HFFc6 (cell line): ENCODE data around the gene VIM. TPM values are rescaled to one million over a fixed set of nuclear protein-coding genes. Genes with fewer than 3 reads are reported as not detected.
A peak's percentile ranks its signal among the peaks of the same experiment; 100 is the strongest.

Source experiments
- DNase-seq: peaks from one replicate; pipeline ENCODE4 v3.0.0-alpha.2; 2018
- H3K27ac Mint-ChIP-seq: 2 replicates; pipeline ENCODE4 v1.8.0; 2020; ENCODE audit warnings: mild to moderate bottlenecking, mixed read lengths
- H3K27me3 Mint-ChIP-seq: 2 replicates; pipeline ENCODE4 v1.8.0; 2021; ENCODE audit warnings: mild to moderate bottlenecking, moderate library complexity, mixed read lengths; ENCODE audit not compliant: insufficient read depth
- H3K36me3 Mint-ChIP-seq: 2 replicates; pipeline ENCODE4 v1.8.0; 2021; ENCODE audit warnings: low read depth, mixed read lengths
- H3K4me1 Mint-ChIP-seq: 2 replicates; pipeline ENCODE4 v1.8.0; 2020; ENCODE audit warnings: low read depth, mixed read lengths
- H3K4me3 Mint-ChIP-seq: 2 replicates; pipeline ENCODE4 v1.8.0; 2020; ENCODE audit warnings: mild to moderate bottlenecking, moderate library complexity, mixed read lengths
- H3K9me3 Mint-ChIP-seq: 2 replicates; pipeline ENCODE4 v1.8.0; 2020; ENCODE audit warnings: mild to moderate bottlenecking, mixed read lengths
- total RNA-seq, 6 experiments: library from RNA; stranded (reverse); fragmentation: NEBNext Ultra II Directional; extraction: Animal tissue kit (Norgen Biotek cat#: 25700); gene quantifications; 2 replicates in 1 of 6; 3 replicates in 5 of 6; pipeline ENCODE4 v1.2.3, GENCODE V29; 2021
- TF ChIP-seq, protein P1 (sequence below): fragments of 200-600 bp; sonication (generic); IDR thresholded peaks from 2 replicates; pipeline ENCODE4 v1.5.0; 2021; ENCODE audit warnings: antibody characterized with exemption, mild to moderate bottlenecking

Gene VIM
- total RNA-seq, 6 experiments from 2014 or later, result 9,623 to 12,540 (median 10,688) TPM

DNA sequence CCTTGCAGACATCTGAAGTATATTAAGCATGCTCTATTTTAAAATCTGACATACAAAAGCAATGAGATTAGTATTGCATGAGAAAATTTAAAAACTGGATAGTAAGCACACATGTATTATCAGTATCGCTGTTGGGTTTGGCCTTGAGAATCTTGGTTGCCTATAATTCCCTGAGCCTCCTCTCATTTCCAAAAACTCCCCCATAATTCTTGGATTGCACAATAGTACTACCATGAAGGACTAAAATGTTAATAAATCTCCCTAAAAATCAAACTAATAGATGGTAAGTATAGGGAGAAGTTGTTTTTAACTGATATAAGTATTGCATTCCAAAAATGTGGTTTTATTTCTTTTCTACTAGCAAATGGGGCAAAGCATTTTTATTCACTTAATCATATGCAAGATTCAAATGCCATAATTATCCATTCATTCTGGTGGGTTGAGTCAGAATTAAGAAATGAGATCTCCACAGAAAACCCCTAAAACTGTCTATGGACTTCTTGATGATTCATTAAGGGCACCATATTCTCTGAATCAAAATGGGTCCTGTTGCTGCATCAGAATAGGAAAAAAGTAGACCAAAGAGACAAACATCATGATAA lies 10.3 kb upstream of the VIM start:
- Mint-ChIP-seq H3K9me3 (no peaks in the 10 kb centered on the region), H3K4me3 (peak overlapping the region; percentile 87), H3K27me3 (peaks cover 4% of the 10 kb centered on the region; the same call in 1 of the 2 replicates), H3K36me3 (peaks cover 11% of the 10 kb centered on the region; the same call in 1 of the 2 replicates), H3K27ac (peak overlapping the region; percentile 100), H3K4me1 (peaks cover 95% of the 10 kb centered on the region)
- DNase-seq, result peak; percentile 95
- TF ChIP-seq, protein P1, sequence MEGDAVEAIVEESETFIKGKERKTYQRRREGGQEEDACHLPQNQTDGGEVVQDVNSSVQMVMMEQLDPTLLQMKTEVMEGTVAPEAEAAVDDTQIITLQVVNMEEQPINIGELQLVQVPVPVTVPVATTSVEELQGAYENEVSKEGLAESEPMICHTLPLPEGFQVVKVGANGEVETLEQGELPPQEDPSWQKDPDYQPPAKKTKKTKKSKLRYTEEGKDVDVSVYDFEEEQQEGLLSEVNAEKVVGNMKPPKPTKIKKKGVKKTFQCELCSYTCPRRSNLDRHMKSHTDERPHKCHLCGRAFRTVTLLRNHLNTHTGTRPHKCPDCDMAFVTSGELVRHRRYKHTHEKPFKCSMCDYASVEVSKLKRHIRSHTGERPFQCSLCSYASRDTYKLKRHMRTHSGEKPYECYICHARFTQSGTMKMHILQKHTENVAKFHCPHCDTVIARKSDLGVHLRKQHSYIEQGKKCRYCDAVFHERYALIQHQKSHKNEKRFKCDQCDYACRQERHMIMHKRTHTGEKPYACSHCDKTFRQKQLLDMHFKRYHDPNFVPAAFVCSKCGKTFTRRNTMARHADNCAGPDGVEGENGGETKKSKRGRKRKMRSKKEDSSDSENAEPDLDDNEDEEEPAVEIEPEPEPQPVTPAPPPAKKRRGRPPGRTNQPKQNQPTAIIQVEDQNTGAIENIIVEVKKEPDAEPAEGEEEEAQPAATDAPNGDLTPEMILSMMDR, result no peak

DNA sequence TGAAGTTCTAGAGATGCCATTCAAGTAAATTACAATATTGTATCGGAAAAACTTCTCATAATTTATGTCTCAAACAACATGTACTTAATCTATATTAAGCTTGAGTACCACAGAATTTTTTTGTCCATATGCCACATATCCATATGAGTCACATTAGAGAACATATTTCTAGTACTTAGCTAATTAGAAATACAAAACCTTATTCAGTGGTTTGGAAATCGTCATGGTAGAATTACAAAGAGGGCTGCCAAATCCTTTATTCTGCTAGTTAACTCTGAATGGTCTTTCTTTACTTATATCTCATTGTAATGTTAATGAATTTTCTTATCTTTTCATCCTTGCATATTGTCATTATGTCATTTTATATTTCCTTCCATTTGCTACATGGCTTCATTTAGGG lies 9.0 kb upstream of the VIM start:
- Mint-ChIP-seq H3K36me3 (peaks cover 16% of the 10 kb centered on the region), H3K27ac (peak overlapping the region; percentile 100), H3K27me3 (peaks cover 4% of the 10 kb centered on the region; the same call in 1 of the 2 replicates), H3K9me3 (no peaks in the 10 kb centered on the region), H3K4me3 (peak overlapping the region; percentile 57), H3K4me1 (peaks cover 87% of the 10 kb centered on the region)
- TF ChIP-seq, protein P1, result no peak
- DNase-seq, result peak; percentile 67

DNA sequence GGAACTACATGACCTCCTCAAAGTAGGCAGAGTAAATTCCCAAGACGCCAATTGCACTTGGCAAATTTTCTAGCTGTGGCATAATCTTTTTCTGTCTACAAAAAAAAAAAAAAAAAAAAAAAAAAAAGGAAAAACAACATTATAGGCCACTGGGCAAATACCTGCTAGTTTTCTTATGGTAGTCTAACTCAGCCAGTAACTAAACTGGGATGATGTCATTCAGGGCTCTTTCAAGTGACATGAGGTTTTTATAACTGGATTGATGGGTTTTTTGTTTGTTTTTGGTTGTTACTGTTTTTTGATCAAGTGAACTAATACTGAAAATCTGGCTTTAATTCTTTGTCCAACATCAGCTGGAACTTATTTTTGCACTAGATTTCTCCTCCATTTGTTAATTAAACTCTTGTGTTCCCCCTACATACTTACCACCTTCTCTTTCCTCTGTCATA lies 7.4 kb upstream of the VIM start:
- Mint-ChIP-seq H3K4me3 (no peak overlapping the region; the same call in 1 of the 2 replicates), H3K4me1 (peaks cover 83% of the 10 kb centered on the region), H3K27me3 (peaks cover 4% of the 10 kb centered on the region; the same call in 1 of the 2 replicates), H3K27ac (peak overlapping the region; percentile 65), H3K9me3 (no peaks in the 10 kb centered on the region), H3K36me3 (peaks cover 24% of the 10 kb centered on the region)
- TF ChIP-seq, protein P1, result no peak
- no peak for DNase-seq

DNA sequence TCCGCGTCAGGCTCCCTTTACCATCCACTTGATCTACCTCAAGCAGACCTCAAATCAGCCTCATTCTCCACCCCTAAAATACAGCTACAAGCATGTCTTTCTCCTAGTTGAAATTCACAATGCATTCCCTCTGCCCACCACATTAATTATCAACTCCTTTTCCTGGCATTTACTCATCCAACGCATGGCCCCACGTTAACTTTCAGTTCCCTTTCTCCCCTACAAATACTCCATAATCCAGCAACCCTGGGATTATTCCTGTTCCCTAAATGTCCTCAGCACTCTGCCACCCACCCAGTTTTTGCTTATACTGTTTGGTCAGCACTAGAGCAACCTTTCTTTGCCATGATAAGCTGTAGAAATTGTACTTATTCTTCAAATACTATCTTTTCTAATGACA lies 5.7 kb upstream of the VIM start:
- H3K4me3 Mint-ChIP-seq, result no peak overlapping the region; the same call in 1 of the 2 replicates
- peak overlapping the region; percentile 30 for H3K27ac Mint-ChIP-seq

DNA sequence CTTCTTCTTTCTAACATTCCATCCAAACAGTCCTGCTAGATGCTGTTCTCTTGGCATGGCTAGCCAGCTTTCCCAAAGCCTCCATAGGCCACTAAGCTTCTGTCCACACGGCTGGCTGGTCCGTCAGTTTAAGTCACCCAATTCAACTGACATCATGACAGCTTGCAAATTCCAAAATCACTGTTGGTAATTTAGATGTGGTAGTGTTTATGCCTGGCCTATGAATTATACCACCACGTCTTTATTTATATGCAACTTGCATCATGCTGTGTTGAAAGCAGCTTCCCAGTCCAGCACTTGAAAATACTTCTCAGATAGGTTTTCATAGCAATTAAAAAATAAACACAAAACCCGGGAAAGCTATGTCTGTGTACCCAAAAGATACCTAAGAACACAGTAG lies 2.2 kb upstream of the VIM start:
- H3K27ac Mint-ChIP-seq, result no peak overlapping the region
- TF ChIP-seq, protein P1, result no peak
- DNase-seq, result no peak
- peaks cover 19% of the 10 kb centered on the region for H3K9me3 Mint-ChIP-seq
- H3K4me3 Mint-ChIP-seq, result no peak overlapping the region
- peaks cover 36% of the 10 kb centered on the region for H3K36me3 Mint-ChIP-seq
- peaks cover 57% of the 10 kb centered on the region for H3K4me1 Mint-ChIP-seq
- H3K27me3 Mint-ChIP-seq, result peaks cover 23% of the 10 kb centered on the region

More for the DNA sequence above, 5.7 kb upstream of the VIM start:
- peaks cover 24% of the 10 kb centered on the region for H3K36me3 Mint-ChIP-seq
- TF ChIP-seq, protein P1, result no peak
- no peak for DNase-seq
- H3K27me3 Mint-ChIP-seq, result no peaks in the 10 kb centered on the region
- H3K9me3 Mint-ChIP-seq, result no peaks in the 10 kb centered on the region
- peaks cover 83% of the 10 kb centered on the region for H3K4me1 Mint-ChIP-seq
